ENCODE measurements around the gene RSAD1. TPM values are rescaled to one million over a fixed set of nuclear protein-coding genes. Genes with fewer than 3 reads are reported as not detected.

RSAD1 gene
- total and polyA plus RNA-seq, 10 of the 15 experiments (the other 5 are each of a cell fraction or from before 2014, with no cell fraction given), result 2.5 to 28.1 (median 22.6) TPM

DNA sequence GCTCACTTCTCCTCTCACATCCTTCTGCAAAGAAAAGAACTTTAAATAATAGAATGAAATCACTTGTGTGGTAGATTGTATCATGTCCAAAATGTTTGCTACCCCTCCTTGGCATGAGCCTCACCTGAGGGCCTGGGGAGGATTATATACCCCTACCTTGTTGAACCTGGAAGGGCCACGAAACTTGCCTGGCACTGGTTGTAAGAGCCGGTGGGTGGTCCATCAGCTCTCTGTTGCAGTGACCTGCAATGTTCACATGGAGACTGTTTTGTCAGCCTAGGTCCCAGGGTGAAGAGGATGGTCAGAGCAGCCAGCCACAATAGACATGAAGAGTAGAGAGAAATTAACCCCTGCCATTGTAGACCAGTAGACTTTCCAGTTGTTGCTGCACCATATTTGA, 10.2 kb downstream of the RSAD1 start:
- ChIA-PET SMC1A (ENCODE audit: uncharacterized antibody, unreplicated experiment) (no interaction called here), POLR2A (no interaction called here), RAD21 (ENCODE audit: unreplicated experiment) (no interaction called here), CTCF (interaction anchor here (2.4 kb wide), 1 partner anchor 12 kb away, joined by 8 read pairs; no protein-coding TSS in a partner anchor)
- H3K9ac ChIP-seq (ENCODE audit: control insufficient read depth, insufficient read depth, low read length), result no peak overlapping the region
- FAIRE-seq (no peak), DNase-seq (ENCODE audit: low read depth, low spot score) (no peak), ATAC-seq (no peak)
- no TSS peak for BruUV-seq (replicated peaks)
- H3K79me2 ChIP-seq (ENCODE audit: control insufficient read depth, insufficient read depth, low read length), result no peaks in the 10 kb centered on the region
- in situ Hi-C loops (cut with MboI), result loop anchor here (10.0 kb wide), 1 partner anchor 136 kb away; no protein-coding TSS in a partner anchor
- intact Hi-C loops (cut with micrococcal nuclease; ENCODE audit: unreplicated experiment), result no loop called here
- H3K4me3 ChIP-seq, result no peak overlapping the region
- no peak overlapping the region for H3K27ac ChIP-seq (ENCODE audit: control insufficient read depth, insufficient read depth)
- H4K20me1 ChIP-seq (ENCODE audit: control insufficient read depth, insufficient read depth), result no peaks in the 10 kb centered on the region
- no peaks in the 10 kb centered on the region for H3K9me3 ChIP-seq (replicated peaks; ENCODE audit: control insufficient read depth, insufficient read depth, low read length)
- H2AFZ ChIP-seq (ENCODE audit: control insufficient read depth, low read depth, low read length), result no peak overlapping the region
- H3K27me3 ChIP-seq (replicated peaks in 1 of 2; ENCODE audit: control insufficient read depth in 2 of 2, insufficient read depth in 2 of 2, low read length in 1 of 2), result no peaks in the 10 kb centered on the region
- WGBS (ENCODE audit: insufficient coverage, insufficient replicate concordance, low lambda C conversion rate, missing lambda C conversion rate), result 95% methylated on average over 2 of the region's 2 CpGs
- no peaks in the 10 kb centered on the region for H3K4me1 ChIP-seq (ENCODE audit: control insufficient read depth, insufficient read depth, low read length)
- peaks cover 0 to 6% of the 10 kb centered on the region in 2 experiments; a peak in 2 of 4 replicates for H3K36me3 ChIP-seq (ENCODE audit: control insufficient read depth in 2 of 2, insufficient read depth in 2 of 2, low read length in 1 of 2)
- no peak overlapping the region for H3K4me2 ChIP-seq (ENCODE audit: control insufficient read depth, insufficient read depth)
- TF ChIP-seq EZH2 (IDR thresholded peaks at IDR 0.05; ENCODE audit: borderline replicate concordance, control insufficient read depth, low read depth, low read length) (no peak), PML (IDR thresholded peaks at IDR 0.05; ENCODE audit: low read length) (no peak), PBX3 (IDR thresholded peaks at IDR 0.05; ENCODE audit: insufficient replicate concordance, low read depth, low read length) (no peak), LARP7 (IDR thresholded peaks at IDR 0.05) (no peak), SP1 (IDR thresholded peaks at IDR 0.05; ENCODE audit: low read depth, low read length) (no peak), CHD2 (IDR thresholded peaks at IDR 0.05; ENCODE audit: borderline replicate concordance, low read depth, low read length) (no peak), MYC (IDR thresholded peaks at IDR 0.05; ENCODE audit: insufficient read depth, insufficient read length, insufficient replicate concordance, low read length, severe bottlenecking) (no peak), FOXM1 (IDR thresholded peaks at IDR 0.05; ENCODE audit: low read depth, low read length) (no peak), ZNF207 (IDR thresholded peaks at IDR 0.05; ENCODE audit: borderline replicate concordance) (no peak)

All from GM12878 (cell line).